ENCODE data around the gene JUNB. TPM values are rescaled to one million over a fixed set of nuclear protein-coding genes. Genes with fewer than 3 reads are reported as not detected.
A peak's percentile ranks its signal among the peaks of the same experiment; 100 is the strongest.

Gene JUNB
- total and polyA plus RNA-seq, 10 of the 15 experiments (the other 5 are each of a cell fraction or from before 2014, with no cell fraction given) = 0.55 to 144 (median 68.3) TPM

DNA sequence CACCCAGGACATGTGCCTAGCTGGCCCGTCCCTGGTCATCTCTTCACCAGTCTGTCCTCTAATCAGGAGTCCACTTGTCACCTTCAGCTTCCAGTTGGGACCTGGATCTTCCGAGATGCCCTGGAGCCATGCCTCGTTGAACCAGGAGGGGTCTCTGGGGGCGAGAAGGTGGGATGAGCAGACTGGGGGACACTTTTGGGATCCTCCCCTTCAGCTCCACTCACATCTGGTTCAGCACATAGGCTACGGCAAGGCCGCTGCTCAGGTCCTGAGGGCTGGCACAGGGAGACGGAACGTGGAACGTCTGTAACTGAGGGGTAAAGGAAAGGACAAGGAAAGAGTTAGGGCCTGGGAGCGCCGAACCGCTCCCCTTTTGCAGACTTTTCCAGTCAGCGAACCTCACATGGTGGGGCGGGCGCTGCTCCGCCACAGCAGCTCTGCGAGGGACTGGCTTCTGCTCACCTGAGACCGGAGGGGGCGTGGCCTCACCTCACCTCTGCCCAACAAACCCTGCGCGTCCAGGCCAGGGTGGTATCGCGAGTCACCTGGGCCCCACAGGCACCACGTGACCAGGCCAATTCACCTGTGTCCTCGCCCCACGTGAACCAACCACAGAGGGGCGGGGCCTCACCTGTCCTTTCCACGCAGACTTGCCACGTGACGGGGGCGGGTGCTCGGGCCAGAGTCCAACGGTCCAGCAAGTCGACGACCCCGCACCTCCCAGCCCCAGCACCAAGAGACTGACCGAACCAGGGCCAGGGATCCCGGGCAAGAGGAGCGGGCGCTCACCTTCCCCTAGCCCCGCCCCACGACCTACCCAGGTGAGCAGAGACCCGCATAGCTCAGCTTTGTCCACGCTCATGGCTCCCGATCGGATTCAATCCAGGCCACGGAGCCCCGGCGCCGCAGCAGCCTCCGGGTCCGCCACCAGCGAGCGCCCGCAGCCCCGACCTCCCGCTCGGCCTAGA lies 16.4 kb upstream of the JUNB start, which contains the start of gene HOOK2 (continued):
- TF ChIP-seq, protein P1, sequence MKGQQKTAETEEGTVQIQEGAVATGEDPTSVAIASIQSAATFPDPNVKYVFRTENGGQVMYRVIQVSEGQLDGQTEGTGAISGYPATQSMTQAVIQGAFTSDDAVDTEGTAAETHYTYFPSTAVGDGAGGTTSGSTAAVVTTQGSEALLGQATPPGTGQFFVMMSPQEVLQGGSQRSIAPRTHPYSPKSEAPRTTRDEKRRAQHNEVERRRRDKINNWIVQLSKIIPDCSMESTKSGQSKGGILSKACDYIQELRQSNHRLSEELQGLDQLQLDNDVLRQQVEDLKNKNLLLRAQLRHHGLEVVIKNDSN (IDR thresholded peaks at IDR 0.05; ENCODE audit: borderline replicate concordance, extremely low read length, insufficient read depth, low read depth, low read length) = peak; percentile 86
- TF ChIP-seq SUPT20H (IDR thresholded peaks at IDR 0.05; ENCODE audit: borderline replicate concordance, control insufficient read depth, low read depth, low read length) (no peak), SIN3A (IDR thresholded peaks at IDR 0.05; ENCODE audit: low read depth, low read length) (no peak), LARP7 (IDR thresholded peaks at IDR 0.05) (0 out of 2 replicates have a peak, but pooled peaks have one; percentile 53), POLR2A (IDR thresholded peaks at IDR 0.05; ENCODE audit: low read depth, low read length) (peak; percentile 44; the same call in 1 of the 2 replicates)
- TF ChIP-seq, protein P2, sequence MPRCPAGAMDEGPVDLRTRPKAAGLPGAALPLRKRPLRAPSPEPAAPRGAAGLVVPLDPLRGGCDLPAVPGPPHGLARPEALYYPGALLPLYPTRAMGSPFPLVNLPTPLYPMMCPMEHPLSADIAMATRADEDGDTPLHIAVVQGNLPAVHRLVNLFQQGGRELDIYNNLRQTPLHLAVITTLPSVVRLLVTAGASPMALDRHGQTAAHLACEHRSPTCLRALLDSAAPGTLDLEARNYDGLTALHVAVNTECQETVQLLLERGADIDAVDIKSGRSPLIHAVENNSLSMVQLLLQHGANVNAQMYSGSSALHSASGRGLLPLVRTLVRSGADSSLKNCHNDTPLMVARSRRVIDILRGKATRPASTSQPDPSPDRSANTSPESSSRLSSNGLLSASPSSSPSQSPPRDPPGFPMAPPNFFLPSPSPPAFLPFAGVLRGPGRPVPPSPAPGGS (IDR thresholded peaks at IDR 0.05; ENCODE audit: borderline replicate concordance, insufficient read depth, low read depth, low read length, poor library complexity, severe bottlenecking) = no peak
- TF ChIP-seq, protein P3, sequence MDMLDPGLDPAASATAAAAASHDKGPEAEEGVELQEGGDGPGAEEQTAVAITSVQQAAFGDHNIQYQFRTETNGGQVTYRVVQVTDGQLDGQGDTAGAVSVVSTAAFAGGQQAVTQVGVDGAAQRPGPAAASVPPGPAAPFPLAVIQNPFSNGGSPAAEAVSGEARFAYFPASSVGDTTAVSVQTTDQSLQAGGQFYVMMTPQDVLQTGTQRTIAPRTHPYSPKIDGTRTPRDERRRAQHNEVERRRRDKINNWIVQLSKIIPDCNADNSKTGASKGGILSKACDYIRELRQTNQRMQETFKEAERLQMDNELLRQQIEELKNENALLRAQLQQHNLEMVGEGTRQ (IDR thresholded peaks at IDR 0.05; ENCODE audit: borderline replicate concordance, low read depth, low read length) = peak; percentile 37

All from GM12878 (cell line).